ENCODE measurements around the gene TRAF3IP3. TPM values are rescaled to one million over a fixed set of nuclear protein-coding genes. Genes with fewer than 3 reads are reported as not detected.

Gene TRAF3IP3
- total RNA-seq, 2 donors from 2014 or later = 3.3 to 12.3 TPM

DNA sequence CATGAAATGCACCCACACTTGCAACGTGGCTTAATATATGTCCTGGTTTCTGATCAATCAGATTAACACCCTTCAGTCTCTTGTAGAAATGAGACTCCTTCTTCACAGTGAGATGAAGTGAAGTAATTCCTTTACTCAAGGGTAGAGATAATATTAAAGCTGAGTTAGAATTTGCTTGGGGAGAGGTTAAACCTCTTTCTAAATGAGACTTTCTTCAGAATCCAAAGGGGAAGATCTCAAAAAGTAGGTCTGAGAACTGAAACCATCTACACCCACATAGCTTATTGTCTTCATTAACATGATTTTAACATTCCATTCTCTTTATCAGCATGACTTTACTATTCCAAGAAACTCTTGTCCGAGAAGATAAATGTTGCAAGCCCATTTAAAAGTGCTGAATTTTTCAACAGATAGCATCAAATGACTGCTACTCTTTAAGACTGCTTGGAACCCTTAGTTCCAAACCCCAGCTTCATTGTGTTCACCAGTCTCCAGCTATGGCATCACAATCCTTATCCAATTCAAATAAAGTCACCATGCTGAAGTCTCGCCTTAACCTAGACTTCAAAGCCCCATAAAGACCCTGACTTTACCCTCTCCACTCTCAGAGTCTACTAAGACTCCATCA, 19.2 kb upstream of the TRAF3IP3 start:
- Histone ChIP-seq H3K27me3 (replicated peaks; ENCODE audit: insufficient read depth) (no peaks in the 10 kb centered on the region), H3K36me3 (no peaks in the 10 kb centered on the region), H3K9me3 (no peaks in the 10 kb centered on the region), H3K4me3 (no peak overlapping the region), H3K27ac (no peak overlapping the region), H3K4me1 (ENCODE audit: control insufficient read depth in 1 of 2, low read depth in 2 of 2) (no peaks in the 10 kb centered on the region)
- DNase-seq (ENCODE audit: low spot score) = no peak
- TF ChIP-seq, protein P1, sequence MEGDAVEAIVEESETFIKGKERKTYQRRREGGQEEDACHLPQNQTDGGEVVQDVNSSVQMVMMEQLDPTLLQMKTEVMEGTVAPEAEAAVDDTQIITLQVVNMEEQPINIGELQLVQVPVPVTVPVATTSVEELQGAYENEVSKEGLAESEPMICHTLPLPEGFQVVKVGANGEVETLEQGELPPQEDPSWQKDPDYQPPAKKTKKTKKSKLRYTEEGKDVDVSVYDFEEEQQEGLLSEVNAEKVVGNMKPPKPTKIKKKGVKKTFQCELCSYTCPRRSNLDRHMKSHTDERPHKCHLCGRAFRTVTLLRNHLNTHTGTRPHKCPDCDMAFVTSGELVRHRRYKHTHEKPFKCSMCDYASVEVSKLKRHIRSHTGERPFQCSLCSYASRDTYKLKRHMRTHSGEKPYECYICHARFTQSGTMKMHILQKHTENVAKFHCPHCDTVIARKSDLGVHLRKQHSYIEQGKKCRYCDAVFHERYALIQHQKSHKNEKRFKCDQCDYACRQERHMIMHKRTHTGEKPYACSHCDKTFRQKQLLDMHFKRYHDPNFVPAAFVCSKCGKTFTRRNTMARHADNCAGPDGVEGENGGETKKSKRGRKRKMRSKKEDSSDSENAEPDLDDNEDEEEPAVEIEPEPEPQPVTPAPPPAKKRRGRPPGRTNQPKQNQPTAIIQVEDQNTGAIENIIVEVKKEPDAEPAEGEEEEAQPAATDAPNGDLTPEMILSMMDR (IDR thresholded peaks at IDR 0.05) = no peak
- no peak for ATAC-seq (ENCODE audit: insufficient number of reproducible peaks, low FRiP score, low read depth)

DNA sequence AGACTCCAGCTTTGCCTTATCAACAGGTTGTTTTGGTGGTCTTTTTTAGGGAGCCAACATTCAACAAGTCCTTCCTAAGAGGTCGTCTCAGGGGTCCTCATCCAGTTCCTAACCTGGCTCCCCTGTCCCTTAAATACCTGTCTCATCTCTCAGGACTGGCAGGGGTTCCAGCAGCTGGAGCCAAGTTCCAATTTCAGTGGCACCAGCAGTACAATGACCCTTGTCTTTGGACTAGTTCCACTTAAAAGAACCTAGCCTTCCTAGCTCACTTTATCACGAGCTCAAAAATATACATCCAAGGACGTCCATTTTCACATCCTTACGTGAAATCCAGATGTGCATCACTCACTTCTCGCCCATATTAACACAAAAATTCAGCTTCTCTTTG, 18.7 kb upstream of the TRAF3IP3 start:
- Histone ChIP-seq H3K4me1 (ENCODE audit: control insufficient read depth in 1 of 2, low read depth in 2 of 2) (no peaks in the 10 kb centered on the region), H3K27ac (no peak overlapping the region), H3K9me3 (no peaks in the 10 kb centered on the region), H3K27me3 (replicated peaks; ENCODE audit: insufficient read depth) (no peaks in the 10 kb centered on the region), H3K36me3 (no peaks in the 10 kb centered on the region), H3K4me3 (no peak overlapping the region)
- no peak for DNase-seq (ENCODE audit: low spot score)
- no peak for ATAC-seq (ENCODE audit: insufficient number of reproducible peaks, low FRiP score, low read depth)
- TF ChIP-seq, protein P1 (IDR thresholded peaks at IDR 0.05) = no peak

DNA sequence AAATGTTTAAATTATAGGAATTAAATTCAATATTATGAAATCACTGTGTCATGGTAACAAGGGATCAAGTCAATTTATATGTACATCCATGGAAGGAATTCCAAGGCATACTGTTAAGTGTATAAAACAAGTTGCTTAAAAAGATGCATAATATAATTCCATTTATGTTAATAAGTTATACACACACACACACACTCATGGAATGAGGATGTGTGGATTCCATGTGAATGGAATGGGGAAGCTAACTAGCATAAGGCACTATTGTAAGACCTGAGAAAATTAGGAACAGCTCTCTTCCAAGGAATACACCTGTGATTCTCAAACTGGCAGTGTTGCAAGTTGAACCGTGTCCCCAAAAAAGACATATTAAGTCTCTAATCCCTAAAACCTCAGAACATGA, 17.6 kb upstream of the TRAF3IP3 start:
- ATAC-seq (ENCODE audit: insufficient number of reproducible peaks, low FRiP score, low read depth) = no peak

DNA sequence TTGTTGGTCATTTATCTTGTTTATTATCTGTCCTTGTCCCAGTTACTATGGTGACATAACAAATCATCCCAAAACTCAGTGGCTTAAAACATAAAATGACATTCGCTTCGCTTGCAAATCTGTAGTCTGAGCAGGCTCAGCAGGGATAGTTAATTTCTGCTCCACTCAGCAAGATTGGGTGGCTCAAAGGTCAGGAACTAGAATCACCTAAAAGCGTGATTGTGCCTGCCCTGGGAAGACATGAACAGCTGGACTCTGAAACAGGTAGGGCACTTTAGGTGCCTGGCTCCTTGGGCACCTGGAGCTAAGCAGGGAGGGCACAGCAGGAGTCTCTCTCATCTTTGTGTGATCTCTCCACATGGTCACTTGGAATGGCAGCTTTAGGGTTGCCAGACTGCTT, 14.7 kb upstream of the TRAF3IP3 start:
- H3K27ac ChIP-seq = no peak overlapping the region
- no peak for ATAC-seq (ENCODE audit: insufficient number of reproducible peaks, low FRiP score, low read depth)
- no peaks in the 10 kb centered on the region for H3K9me3 ChIP-seq
- H3K4me1 ChIP-seq (ENCODE audit: control insufficient read depth in 1 of 2, low read depth in 2 of 2) = no peaks in the 10 kb centered on the region
- DNase-seq (ENCODE audit: low spot score) = no peak
- no peaks in the 10 kb centered on the region for H3K36me3 ChIP-seq
- H3K27me3 ChIP-seq (replicated peaks; ENCODE audit: insufficient read depth) = no peaks in the 10 kb centered on the region
- no peak overlapping the region for H3K4me3 ChIP-seq
- TF ChIP-seq, protein P1 (IDR thresholded peaks at IDR 0.05) = no peak

More for the DNA sequence above, 17.6 kb upstream of the TRAF3IP3 start:
- Histone ChIP-seq H3K4me1 (ENCODE audit: control insufficient read depth in 1 of 2, low read depth in 2 of 2) (no peaks in the 10 kb centered on the region), H3K36me3 (no peaks in the 10 kb centered on the region), H3K27ac (no peak overlapping the region), H3K4me3 (no peak overlapping the region), H3K9me3 (no peaks in the 10 kb centered on the region), H3K27me3 (replicated peaks; ENCODE audit: insufficient read depth) (no peaks in the 10 kb centered on the region)
- TF ChIP-seq, protein P1 (IDR thresholded peaks at IDR 0.05) = no peak
- DNase-seq (ENCODE audit: low spot score) = no peak

DNA sequence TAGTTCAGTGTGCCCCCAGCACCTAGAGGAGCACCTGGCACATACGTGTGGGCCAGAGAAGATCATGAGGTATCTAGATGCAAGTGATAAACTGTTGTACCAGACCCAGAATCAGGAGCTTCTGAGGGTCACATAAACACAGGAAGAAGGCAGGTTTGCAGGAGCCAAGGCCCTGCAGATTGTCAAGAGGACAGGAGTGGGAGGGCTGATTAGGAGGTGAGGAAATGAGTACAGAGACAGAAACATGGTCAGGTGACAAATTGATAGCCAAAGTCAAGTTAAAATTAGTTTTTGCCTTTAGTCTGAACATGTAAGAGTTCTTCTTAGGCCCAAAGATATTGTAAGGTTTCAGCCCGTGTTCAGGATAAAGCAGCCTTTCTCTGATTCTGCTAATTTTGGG, 14.0 kb upstream of the TRAF3IP3 start:
- TF ChIP-seq, protein P1 (IDR thresholded peaks at IDR 0.05) = no peak
- Histone ChIP-seq H3K4me3 (peak overlapping the region; percentile 35), H3K27ac (no peak overlapping the region), H3K27me3 (replicated peaks; ENCODE audit: insufficient read depth) (no peaks in the 10 kb centered on the region), H3K9me3 (no peaks in the 10 kb centered on the region), H3K36me3 (no peaks in the 10 kb centered on the region), H3K4me1 (ENCODE audit: control insufficient read depth in 1 of 2, low read depth in 2 of 2) (no peaks in the 10 kb centered on the region)
- DNase-seq (ENCODE audit: low spot score) = no peak
- no peak for ATAC-seq (ENCODE audit: insufficient number of reproducible peaks, low FRiP score, low read depth)

Data from thoracic aorta (tissue), 2 donors.